Renal cortex interstitium (tissue), 11 donors: Measurements from ENCODE around the gene MAP3K7CL. TPM values are rescaled to one million over a fixed set of nuclear protein-coding genes. Genes with fewer than 3 reads are reported as not detected.

Experiments
- DNase-seq, 11 donors: peaks; one replicate each; pipeline ENCODE4 v3.0.0-alpha.2; 2013; ENCODE audit warnings: low read depth in 9 of 11, low spot score in 4 of 11; ENCODE audit errors: extremely low read depth in 1 of 11
- polyA plus RNA-seq, 3 donors: library from polyadenylated mRNA; unstranded; fragments of 120-200 nt; gene quantifications; one replicate each; pipeline ENCODE4 v1.2.1, GENCODE V29; 2013; ENCODE audit not compliant: insufficient read length in 3 of 3

MAP3K7CL gene
- polyA plus RNA-seq, 3 donors = 4.2 to 7.7 (median 6.6) TPM

DNA sequence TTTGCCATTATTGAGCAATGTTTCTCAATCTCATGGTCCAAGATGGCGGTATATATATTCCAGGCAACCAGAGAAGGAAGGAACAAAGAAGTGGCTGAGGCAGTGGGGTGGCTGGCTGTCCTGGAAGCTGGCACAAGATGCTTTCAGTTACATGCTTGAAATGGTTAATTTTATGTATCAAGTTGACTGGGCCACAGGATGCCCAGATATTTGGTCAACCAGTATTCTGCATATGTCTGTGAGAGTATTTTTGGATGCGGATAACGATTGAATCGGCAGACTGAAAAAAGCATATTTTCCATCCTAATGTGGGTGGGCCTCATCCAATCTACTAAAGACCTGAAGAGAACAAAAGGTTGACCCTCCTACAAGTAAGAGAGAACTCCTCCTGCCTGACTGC lies 55.2 kb downstream of the MAP3K7CL start:
- DNase-seq = no peak

DNA sequence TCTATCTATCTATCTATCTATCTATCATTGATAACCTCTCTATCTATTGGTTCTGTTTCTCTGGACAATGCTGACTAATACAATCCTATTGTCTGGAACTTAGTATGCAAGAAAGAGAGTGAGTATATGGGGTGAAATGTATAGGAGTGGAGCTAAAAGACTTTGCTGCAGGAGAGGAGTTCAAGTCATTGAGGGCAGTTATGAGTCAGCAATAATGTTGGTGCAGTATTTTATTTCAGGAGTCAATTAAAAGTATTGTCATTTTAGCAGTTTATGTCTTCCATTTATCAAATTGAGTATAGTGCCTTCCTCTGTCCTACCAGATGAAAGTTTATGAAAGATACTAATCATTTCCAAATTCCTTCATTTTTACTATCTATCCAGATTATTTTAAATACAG lies 55.8 kb downstream of the MAP3K7CL start:
- no peak for DNase-seq

DNA sequence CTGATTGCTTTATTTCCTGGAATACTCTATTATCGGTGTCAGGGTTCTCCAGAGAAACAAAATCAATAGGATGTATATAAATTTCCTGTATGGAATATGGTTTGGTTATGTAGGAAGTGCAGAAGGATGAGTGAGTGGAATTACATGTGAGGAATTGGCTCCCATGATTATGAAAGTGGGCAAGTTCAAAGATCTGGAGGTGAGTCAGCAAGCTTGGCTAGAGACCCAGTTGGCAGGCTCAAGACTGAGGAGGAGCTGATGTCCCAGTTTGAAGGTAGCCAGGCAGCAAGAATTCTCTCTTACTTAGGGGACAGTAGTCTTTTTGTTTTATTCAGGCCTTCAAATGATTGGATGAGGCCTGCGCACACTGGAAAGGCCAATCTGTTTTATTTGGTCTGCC lies 57.5 kb downstream of the MAP3K7CL start:
- DNase-seq = no peak

DNA sequence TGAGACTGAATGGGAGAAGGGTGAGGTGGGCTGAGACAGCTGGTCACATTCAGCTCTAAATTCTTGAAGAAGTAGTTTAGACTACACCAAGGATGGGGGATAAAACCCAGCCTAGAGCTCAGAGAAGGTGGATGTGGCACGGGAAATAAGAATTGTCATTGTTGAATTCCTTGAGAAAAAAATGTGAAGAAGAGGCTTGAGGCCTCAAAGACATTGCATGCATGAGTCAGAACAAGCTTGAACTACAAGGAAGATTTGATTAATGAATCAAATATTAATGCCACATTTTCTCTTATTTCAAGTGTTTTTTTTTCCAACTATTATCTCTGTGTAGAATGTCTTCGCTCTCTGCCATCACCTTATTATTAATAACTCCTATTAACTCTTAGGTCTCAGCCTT lies 58.9 kb downstream of the MAP3K7CL start:
- DNase-seq = no peak

DNA sequence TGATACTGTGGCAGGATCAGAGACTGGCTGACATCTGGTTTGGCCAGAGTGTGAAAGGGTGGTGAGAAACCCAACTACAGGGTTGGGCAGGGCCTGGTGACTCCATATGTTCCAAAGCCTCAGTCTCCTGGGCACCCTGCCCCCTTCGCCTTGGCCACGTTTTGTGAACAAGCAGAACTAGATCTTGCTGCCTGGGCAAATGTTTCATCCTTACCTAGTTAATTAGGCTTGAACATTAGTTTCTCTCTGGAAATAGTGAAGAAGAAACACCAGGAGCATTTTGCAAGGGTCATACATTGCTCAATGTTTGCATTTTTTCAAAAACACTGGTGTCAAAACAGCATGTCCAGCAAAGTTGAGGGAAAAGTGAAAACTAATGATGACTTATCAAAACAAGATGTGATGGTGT lies 60.5 kb downstream of the MAP3K7CL start:
- DNase-seq = no peak

DNA sequence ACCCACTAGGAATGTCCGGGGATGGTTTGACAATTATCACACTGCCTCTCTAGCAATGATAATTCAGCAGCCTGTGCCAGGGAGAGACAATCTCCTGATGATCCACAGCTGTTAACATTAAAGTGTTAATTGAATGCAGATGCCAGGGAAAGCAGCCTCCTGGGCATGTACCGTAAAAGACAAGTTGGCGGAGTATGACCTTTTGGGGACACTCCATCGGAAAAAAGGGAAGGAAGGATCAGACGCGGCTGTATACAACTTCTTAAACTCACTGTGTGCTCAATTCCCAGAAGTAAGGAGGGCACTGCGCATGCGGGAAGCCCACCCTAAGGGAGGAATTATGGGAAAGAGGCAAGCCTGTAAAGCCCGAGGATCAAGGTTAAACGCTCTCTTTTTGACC lies 62.6 kb downstream of the MAP3K7CL start:
- no peak for DNase-seq

DNA sequence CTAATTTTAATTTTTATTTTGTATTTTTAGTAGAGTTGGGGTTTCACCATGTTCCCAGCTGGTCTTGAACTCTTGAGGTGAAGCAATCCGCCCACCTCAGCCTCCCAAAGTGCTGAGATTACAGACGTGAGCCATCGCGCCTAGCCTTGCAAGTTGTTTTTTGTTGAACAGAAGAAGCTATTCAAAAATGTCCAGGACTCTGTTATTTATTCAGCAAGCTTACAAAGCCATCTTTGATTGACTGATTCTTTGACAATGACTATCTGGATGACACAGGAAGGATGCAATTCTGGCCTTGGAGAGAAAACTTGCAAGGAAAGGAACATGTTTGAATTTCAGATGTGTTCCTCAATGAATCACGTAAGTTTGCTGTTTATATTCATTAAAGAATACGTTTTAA lies 63.5 kb downstream of the MAP3K7CL start:
- no peak for DNase-seq

DNA sequence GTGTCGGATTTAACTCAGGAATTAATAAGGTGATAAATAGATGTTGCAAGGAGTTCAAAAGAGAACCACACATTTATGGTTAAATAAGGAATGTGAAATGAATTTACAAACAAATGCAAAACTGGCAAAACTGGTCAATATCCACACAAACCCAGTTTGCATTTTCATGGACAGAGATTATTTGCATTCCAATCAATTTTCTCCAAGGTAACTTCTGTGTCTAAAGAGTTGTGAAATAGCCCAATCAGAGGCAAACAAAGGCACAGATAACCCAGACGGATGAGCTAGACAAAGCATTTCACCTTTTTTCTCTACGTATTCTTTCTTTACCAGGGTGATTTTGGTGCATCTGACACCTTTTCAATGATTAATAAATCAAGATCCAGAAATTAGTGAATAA lies 63.9 kb downstream of the MAP3K7CL start:
- DNase-seq = no peak

DNA sequence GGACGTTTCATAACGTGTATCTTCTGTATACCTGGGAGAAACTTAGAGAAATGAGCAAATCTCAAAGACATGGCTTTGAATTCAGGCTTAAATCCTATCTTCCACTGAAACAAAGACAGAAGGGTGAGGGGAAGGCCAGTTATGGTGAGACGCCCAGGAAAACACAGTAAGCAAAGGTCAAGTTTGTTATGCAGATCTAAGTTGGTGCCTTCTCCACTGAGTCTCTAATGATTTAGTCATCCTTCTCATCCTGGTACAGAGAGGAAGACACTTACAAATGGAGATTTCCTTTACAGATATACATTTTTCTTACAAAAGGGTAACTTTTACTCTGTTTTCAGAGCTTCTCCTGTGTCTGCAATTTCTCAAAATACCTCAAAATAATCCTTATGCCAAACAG lies 64.4 kb downstream of the MAP3K7CL start:
- no peak for DNase-seq

DNA sequence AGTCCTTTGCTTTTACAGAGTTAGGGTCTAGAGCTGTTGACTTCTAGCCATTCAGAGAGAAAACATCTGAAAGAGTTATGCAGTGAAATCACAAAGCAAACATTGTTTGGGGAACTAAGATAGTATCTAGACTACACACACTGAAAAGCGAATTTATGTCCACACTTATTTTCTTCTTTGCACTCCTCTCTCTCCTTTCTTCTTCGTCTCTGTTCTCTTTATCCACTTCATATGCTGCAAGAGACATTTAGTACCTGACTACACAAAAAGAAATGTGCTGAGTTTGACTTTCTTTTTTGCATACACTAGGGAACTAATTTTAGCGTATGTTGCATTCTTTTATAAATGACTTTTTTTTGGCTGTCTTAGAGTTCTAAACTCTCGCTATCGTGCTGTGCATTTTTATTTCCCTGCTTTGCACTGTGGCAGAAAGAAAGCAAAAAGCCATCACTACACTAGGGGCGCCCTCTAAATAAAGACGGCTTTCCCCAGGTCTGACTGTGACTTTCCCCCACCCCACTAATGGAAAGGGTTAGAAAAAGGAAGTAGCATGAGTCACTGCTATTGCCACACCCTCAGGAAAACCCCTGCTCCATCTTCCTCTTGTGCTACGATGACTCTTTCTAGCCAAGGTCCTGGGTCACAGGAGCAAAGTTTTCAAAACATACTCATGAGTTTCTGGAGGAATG lies 65.7 kb downstream of the MAP3K7CL start:
- DNase-seq = peak in 1 of 11 donors; percentile 51

DNA sequence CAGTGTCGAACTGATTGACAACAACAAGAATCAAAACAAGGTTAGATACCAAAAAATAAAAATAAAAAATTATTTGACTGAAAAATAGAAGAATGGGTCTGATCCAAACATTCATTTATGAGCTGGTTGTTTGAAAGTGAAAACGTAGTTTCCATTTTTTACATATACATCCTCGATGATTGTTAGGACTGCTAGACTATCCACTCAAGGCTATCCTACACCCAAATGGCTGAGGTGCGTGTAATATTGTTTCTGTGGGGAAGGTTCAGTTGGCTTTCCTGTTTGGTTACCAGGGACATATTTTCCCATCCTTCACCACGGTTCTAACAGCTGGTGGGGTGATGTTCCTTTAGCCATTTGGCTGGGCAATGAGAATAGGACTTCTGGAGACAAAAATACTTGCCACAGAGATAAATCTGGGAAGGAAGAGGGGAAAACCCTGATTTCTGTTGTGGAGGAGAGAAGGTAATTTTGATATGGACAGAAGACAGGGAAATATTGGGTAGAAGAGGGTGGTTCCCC lies 66.3 kb downstream of the MAP3K7CL start:
- no peak for DNase-seq

DNA sequence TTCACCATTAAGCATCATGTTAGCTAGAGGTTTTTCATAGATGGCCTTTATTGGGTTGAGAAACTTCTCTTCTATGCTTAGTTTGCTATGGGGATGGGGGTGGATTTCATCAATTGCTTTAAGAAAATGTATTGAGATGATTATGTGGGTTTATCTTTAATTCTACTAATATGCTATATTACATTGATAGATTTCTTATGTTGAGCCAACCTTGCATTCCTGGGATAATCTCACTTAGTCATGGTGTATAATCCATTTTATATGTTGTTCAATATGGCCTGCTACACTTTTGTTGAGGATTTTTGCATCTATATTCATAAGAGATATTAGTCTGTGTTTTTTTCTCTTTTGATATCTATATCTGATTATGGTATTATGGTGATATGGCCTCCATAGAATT lies 70.7 kb downstream of the MAP3K7CL start:
- no peak for DNase-seq

DNA sequence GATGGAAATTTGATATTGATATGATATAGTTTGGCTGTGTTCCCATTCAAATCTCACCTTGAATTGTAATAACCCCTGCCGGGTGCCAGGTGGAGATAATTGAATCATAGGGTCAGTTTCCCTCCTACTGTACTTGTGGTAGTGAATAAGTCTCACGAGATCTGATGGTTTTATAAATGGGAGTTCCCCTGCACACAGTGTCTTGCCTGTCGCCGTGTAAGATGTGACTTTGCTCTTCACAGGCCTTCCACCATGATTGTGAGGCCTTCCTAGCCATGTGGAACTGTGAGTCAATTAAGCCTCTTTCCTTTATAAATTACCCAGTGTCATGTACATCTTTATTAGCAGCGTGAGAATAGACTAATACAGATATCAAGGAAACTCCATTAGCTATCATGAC lies 74.6 kb downstream of the MAP3K7CL start:
- DNase-seq = no peak

DNA sequence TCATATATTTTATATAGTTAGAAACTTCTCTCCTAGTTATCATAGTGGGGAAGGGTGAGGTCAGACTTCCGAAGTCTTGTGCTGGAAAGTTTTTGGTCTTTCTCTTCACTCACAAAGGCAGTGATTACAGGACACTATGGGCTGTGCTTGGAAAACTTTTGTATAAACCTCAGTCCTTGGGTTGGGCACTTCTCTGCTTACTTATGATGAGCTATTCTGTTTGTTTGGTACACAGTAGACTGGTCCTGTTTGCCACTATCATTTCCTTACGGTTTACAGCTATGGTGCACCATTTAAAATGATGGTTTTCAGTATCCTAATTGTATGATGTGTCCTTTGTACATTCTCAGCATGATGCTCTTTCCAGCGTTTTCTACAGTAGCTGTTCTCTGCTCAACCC lies 75.5 kb downstream of the MAP3K7CL start:
- no peak for DNase-seq

DNA sequence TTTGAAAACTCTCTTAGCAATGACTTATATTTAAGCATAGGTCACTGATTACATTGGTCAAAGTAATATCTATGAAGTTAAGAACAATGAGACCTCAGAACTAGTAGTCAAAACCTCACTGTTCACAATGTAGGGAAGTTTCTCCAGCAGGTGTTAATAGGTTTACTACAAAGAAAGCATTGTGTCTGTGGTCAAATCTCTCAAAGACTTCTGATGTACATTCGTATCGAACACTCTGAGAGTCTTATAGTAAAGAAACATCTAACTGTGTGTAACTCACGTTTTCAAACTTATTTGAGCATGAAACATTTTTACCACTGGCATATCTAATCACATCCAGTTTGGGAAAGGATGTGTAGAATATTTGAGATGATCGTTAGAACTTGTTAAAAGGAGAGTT lies 76.0 kb downstream of the MAP3K7CL start:
- no peak for DNase-seq

DNA sequence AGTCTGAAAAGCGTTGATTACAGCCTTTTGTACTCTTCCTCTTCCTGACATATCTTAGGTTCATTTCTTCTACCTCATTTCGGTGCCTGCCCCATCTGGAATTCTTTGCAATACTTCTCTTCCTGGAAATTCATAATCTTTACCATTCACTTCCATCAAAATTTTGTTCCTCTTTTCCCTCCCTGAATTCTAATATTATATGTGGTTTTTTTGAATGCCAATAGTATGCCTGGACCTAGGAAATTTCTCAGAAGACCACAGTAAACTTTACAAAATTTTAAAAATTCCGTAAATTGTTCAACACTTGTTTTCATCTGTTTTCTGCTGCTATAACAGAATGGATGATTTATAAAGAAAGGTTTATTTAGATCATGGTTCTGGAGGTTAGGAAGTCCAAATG lies 76.8 kb downstream of the MAP3K7CL start:
- DNase-seq = no peak

DNA sequence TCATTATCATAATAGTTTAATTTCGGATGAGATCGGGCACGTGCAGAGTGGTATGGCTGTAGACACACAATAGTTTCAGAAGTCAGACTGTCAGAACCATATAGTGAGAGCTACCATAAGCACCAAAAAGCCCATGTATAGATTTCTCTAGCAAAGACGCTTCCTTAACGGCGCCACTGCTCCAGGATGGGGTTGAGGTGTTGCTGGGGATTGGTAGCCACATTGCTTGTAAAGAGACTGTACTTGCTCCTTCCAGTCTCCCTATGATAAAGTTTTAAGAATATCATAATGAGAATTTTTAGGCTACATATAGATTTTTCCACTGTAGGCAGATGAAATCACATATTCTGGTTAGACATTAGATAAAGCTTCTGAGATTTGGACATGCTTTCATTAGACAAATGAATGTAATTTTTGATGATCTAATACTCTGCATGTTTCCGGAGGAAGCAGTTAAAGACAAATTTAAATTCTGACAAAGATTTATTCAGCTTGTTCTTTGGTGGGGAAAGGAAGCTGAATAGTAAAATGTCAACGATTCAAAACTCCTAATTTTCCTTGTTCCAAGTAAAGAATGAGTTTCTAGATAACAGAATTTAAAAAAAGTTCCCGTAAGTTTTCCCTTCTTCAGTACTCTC lies 77.7 kb downstream of the MAP3K7CL start:
- peak in 1 of 11 donors; percentile 2 for DNase-seq

DNA sequence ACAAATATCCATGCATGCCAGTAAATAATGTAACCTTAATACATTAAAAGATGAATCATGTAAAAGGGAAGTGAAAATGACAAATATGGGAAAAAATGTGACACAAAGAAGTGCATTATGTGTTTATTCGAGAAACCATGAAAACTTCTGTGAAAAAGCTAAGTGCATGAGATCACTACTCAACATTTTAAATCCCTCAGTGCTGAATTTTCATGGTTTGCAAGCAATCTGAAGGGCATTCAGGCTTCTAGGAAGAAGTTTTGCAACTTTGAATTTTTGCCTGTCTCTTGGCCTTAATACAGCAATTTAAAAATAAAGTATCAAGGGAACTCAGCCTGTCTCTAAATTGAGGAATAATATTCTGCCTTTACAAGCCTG lies 78.2 kb downstream of the MAP3K7CL start:
- no peak for DNase-seq

DNA sequence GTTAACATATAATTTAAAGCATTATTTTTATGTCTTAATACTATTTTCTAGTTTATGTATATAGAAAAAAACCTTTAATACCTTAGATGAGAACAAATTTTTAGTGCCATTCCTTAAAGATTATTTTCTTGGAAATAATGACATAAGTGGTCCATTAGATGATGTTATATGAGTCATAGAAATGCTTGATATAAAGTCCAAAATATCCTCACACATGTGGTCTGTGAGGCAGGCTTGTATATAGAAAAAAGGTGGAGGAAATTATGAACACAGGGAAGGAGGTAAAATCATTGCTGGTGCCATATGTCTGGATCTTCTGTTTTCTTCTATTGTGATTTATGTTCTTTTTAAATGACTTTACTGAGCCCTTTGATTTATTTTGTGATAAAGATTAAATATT lies 79.3 kb downstream of the MAP3K7CL start:
- no peak for DNase-seq

DNA sequence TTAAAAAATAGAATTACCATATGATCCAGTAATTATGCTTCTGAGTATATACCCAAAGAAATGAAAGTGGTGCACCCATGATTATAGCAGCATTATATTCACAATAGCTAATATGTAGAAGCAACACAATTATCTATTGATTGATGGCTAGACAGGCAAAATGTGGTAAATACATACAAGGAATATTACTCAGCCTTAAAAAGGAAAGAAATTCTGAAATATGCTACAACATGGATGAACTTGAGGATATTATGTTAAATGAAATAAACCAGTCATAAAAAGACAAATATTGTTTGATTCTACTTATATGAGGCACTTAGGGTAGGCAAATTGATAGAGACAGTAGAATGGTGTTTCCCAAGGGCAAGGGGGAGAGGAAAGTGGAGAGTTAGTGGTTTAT lies 80.8 kb downstream of the MAP3K7CL start:
- no peak for DNase-seq

DNA sequence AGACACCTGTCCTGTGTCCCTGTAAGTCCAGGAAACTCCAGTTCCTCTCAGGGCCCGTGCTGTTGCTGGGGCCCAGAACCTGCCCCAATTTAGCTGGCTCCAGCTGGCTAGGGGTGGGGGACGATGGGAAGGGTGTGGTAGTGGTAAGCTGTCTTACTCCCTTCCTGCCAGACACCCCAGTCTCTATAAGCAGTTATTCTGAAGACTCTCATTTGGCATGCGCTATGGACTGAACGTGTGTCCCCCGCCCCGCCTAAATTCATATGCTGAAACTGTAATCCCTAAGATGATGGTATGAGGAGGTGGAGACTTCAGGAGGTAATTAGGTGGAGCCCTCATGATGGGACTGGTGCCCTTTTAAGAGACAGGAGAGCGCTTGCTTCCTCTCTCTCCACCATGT lies 82.0 kb downstream of the MAP3K7CL start:
- no peak for DNase-seq
